Testis (tissue), 3 donors: ENCODE measurements around the gene MT3. TPM values are rescaled to one million over a fixed set of nuclear protein-coding genes. Genes with fewer than 3 reads are reported as not detected.

ENCODE experiments used
- DNase-seq: peaks from one replicate; pipeline ENCODE4 v3.0.0-alpha.2; 2019
- H3K27ac ChIP-seq, 2 donors: fragments of 200-600 bp; sonication (generic); one replicate each; pipeline ENCODE4 v1.5.1; 2019
- H3K27me3 ChIP-seq: fragments of 200-600 bp; sonication (generic); one replicate; pipeline ENCODE4 v1.5.1; 2019
- H3K36me3 ChIP-seq: fragments of 200-600 bp; sonication (generic); one replicate; pipeline ENCODE4 v1.5.1; 2017; ENCODE audit warnings: low read depth; ENCODE audit errors: missing control alignments
- H3K4me1 ChIP-seq: fragments of 200-600 bp; sonication (generic); one replicate; pipeline ENCODE4 v1.5.1; 2019
- H3K4me3 ChIP-seq, 2 donors: fragments of 200-600 bp; sonication (generic); one replicate each; pipeline ENCODE4 v1.5.1; 2017 to 2019
- H3K9me3 ChIP-seq: fragments of 200-600 bp; sonication (generic); one replicate; pipeline ENCODE4 v1.5.1; 2017
- CTCF ChIP-seq, 3 experiments: fragments of 450-650 bp in 2 of 3; fragments of 200-600 bp in 1 of 3; sonication (generic) in 1 of 3; IDR thresholded peaks; one replicate each; pipeline ENCODE4 v1.5.1; 2016 to 2019; ENCODE audit warnings: antibody characterized with exemption in 3 of 3, mild to moderate bottlenecking in 2 of 3, moderate library complexity in 1 of 3
- POLR2A ChIP-seq: fragments of 450-650 bp; IDR thresholded peaks from one replicate; pipeline ENCODE4 v1.6.1; 2017; ENCODE audit warnings: antibody characterized with exemption, mild to moderate bottlenecking, moderate library complexity
- WGBS, 2 donors: methylation state at CpG; one replicate each; pipeline ENCODE4 v1.1.5; 2018; 5-methylcytosine and 5-hydroxymethylcytosine counted together
- intact Hi-C: fragments of 100-400 bp; cut with DNase I; formaldehyde crosslinking; loops from one replicate; pipeline ENCODE4 v1.15.1; 2023; ENCODE audit warnings: low total_unique reads
- polyA plus RNA-seq: library from polyadenylated mRNA; stranded (reverse); fragments of 350-450 nt; fragmentation: Illumina TruSeq; extraction: RNeasy Lipid Tissue Mini Kit (QIAGEN cat#74804); gene quantifications from one replicate; pipeline ENCODE4 v1.2.3, GENCODE V29; 2014; ENCODE audit warnings: low read depth, low replicate concordance; ENCODE audit not compliant: insufficient read depth
- total RNA-seq, 2 donors: library from RNA; depleted of rRNA; stranded (reverse); fragments of >200 nt; gene quantifications; one replicate each; pipeline ENCODE4 v1.2.3, GENCODE V29; 2016

Gene MT3
- total and polyA plus RNA-seq, 3 donors from 2014 or later: 4.6 to 12.0 TPM; not detected in 1

GRCh38 chr16:56610017-56610608 lies 20.8 kb downstream of the MT3 start:
- peak; percentile 59 for DNase-seq
- Histone ChIP-seq H3K36me3 (no peaks in the 10 kb centered on the region), H3K27ac (peak overlapping the region in 1 of 2 donors; percentile 86), H3K27me3 (no peaks in the 10 kb centered on the region), H3K4me3 (peak overlapping the region in 1 of 2 donors; percentile 38), H3K9me3 (no peaks in the 10 kb centered on the region), H3K4me1 (peaks cover 38% of the 10 kb centered on the region)
- TF ChIP-seq POLR2A (no peak), CTCF (IDR thresholded peaks at IDR 0.05) (no peak)
- 25 to 46% methylated on average over 10 of the region's 10 CpGs for WGBS, 2 donors
- intact Hi-C loops: no loop called here

GRCh38 chr16:56610609-56611111 lies 21.3 kb downstream of the MT3 start:
- H3K27me3 ChIP-seq: no peaks in the 10 kb centered on the region
- intact Hi-C loops: no loop called here
- 36 to 46% methylated on average over 2 of the region's 2 CpGs for WGBS, 2 donors
- peak overlapping the region; percentile 68 to 86 for H3K27ac ChIP-seq
- TF ChIP-seq CTCF (IDR thresholded peaks at IDR 0.05) (no peak), POLR2A (no peak)
- no peaks in the 10 kb centered on the region for H3K9me3 ChIP-seq
- no peak for DNase-seq
- H3K4me1 ChIP-seq: peaks cover 38% of the 10 kb centered on the region
- no peaks in the 10 kb centered on the region for H3K36me3 ChIP-seq
- H3K4me3 ChIP-seq: no peak overlapping the region

- DNase-seq: peak; percentile 51
- no peak for TF ChIP-seq CTCF (IDR thresholded peaks at IDR 0.05)
- TF ChIP-seq POLR2A: no peak
- peak overlapping the region; percentile 68 for H3K27ac ChIP-seq
- intact Hi-C loops: no loop called here
- WGBS, 2 donors: 63 to 72% methylated on average over 2 of the region's 2 CpGs
- no peaks in the 10 kb centered on the region for H3K36me3 ChIP-seq
- H3K27me3 ChIP-seq: no peaks in the 10 kb centered on the region
- no peak overlapping the region for H3K4me3 ChIP-seq
- H3K9me3 ChIP-seq: no peaks in the 10 kb centered on the region
- peaks cover 38% of the 10 kb centered on the region for H3K4me1 ChIP-seq
Measured at GRCh38 chr16:56611281-56611833, 22.0 kb downstream of the MT3 start.

GRCh38 chr16:56613706-56614105 lies 24.4 kb downstream of the MT3 start:
- H3K27ac ChIP-seq: no peak overlapping the region
- H3K9me3 ChIP-seq: no peaks in the 10 kb centered on the region
- no peaks in the 10 kb centered on the region for H3K27me3 ChIP-seq
- peaks cover 24% of the 10 kb centered on the region for H3K4me1 ChIP-seq
- H3K36me3 ChIP-seq: no peaks in the 10 kb centered on the region
- H3K4me3 ChIP-seq: no peak overlapping the region
- DNase-seq: no peak
- intact Hi-C loops: no loop called here
- TF ChIP-seq CTCF (IDR thresholded peaks at IDR 0.05) (no peak), POLR2A (no peak)

- Histone ChIP-seq H3K36me3 (no peaks in the 10 kb centered on the region), H3K9me3 (no peaks in the 10 kb centered on the region), H3K4me1 (peaks cover 16% of the 10 kb centered on the region), H3K27ac (no peak overlapping the region), H3K4me3 (no peak overlapping the region), H3K27me3 (no peaks in the 10 kb centered on the region)
- intact Hi-C loops: no loop called here
- TF ChIP-seq CTCF (IDR thresholded peaks at IDR 0.05) (no peak), POLR2A (no peak)
- DNase-seq: no peak
Measured at GRCh38 chr16:56614549-56614991, 25.2 kb downstream of the MT3 start.
